GM23248 (cell line): ENCODE measurements around the gene DOK5. TPM values are rescaled to one million over a fixed set of nuclear protein-coding genes. Genes with fewer than 3 reads are reported as not detected.

Experiments
- DNase-seq: peaks from one replicate; pipeline ENCODE4 v3.0.0-alpha.2; 2015
- H2AFZ ChIP-seq: fragments of 200-600 bp; sonication (generic); 2 replicates; pipeline ENCODE4 v1.6.1; 2016; ENCODE audit warnings: antibody characterized with exemption
- H3F3A ChIP-seq: fragments of 200-600 bp; sonication (generic); 2 replicates; pipeline ENCODE4 v1.6.1; 2016; ENCODE audit warnings: mild to moderate bottlenecking, antibody characterized with exemption, mixed run types; ENCODE audit not compliant: insufficient read depth
- H3K27ac ChIP-seq: fragments of 200-600 bp; sonication (generic); 2 replicates; pipeline ENCODE4 v1.5.1; 2016; ENCODE audit warnings: mild to moderate bottlenecking
- H3K27me3 ChIP-seq: fragments of 200-600 bp; sonication (generic); replicated peaks from 2 replicates; pipeline ENCODE4 v1.6.1; 2016; ENCODE audit warnings: mild to moderate bottlenecking; ENCODE audit not compliant: insufficient read depth
- H3K36me3 ChIP-seq: fragments of 200-600 bp; sonication (generic); 2 replicates; pipeline ENCODE4 v1.6.1; 2016; ENCODE audit warnings: low read depth, mild to moderate bottlenecking
- H3K4me1 ChIP-seq: fragments of 200-600 bp; sonication (generic); 2 replicates; pipeline ENCODE4 v1.6.1; 2016; ENCODE audit warnings: mild to moderate bottlenecking; ENCODE audit not compliant: insufficient read depth
- H3K4me2 ChIP-seq: fragments of 200-600 bp; sonication (generic); one replicate; pipeline ENCODE4 v1.6.1; 2016; ENCODE audit warnings: mild to moderate bottlenecking; ENCODE audit not compliant: unreplicated experiment
- H3K4me3 ChIP-seq: fragments of 200-600 bp; sonication (generic); 2 replicates; pipeline ENCODE4 v1.5.1; 2016; ENCODE audit warnings: mild to moderate bottlenecking
- H3K79me2 ChIP-seq: fragments of 200-600 bp; sonication (generic); 2 replicates; pipeline ENCODE4 v1.6.1; 2016; ENCODE audit warnings: mild to moderate bottlenecking; ENCODE audit not compliant: insufficient read depth
- H3K9ac ChIP-seq: fragments of 200-600 bp; sonication (generic); 2 replicates; pipeline ENCODE4 v1.6.1; 2016; ENCODE audit warnings: mild to moderate bottlenecking
- H3K9me2 ChIP-seq: fragments of 200-600 bp; sonication (generic); 2 replicates; pipeline ENCODE4 v1.6.1; 2016; ENCODE audit warnings: mixed run types, mild to moderate bottlenecking, moderate library complexity; ENCODE audit not compliant: insufficient read depth
- H3K9me3 ChIP-seq: fragments of 200-600 bp; sonication (generic); one replicate; pipeline ENCODE4 v1.6.1; 2017; ENCODE audit warnings: low read depth
- H4K20me1 ChIP-seq: fragments of 200-600 bp; sonication (generic); 2 replicates; pipeline ENCODE4 v1.6.0; 2016; ENCODE audit not compliant: insufficient read depth
- EZH2 ChIP-seq: fragments of 200-600 bp; sonication (generic); IDR thresholded peaks from 2 replicates; pipeline ENCODE4 v1.6.1; 2018; ENCODE audit warnings: antibody characterized with exemption, mild to moderate bottlenecking; ENCODE audit not compliant: insufficient read depth, poor library complexity, severe bottlenecking
- EZH2phosphoT487 ChIP-seq: fragments of 200-600 bp; sonication (generic); IDR thresholded peaks from 2 replicates; pipeline ENCODE4 v1.6.1; 2018; ENCODE audit warnings: antibody characterized with exemption, moderate library complexity, mild to moderate bottlenecking, low read depth; ENCODE audit not compliant: insufficient read depth
- WGBS, 2 experiments: methylation state at CpG; one replicate each; pipeline ENCODE4 v1.1.6; 2015 to 2017; ENCODE audit warnings: low lambda C conversion rate in 2 of 2, low coverage in 1 of 2; ENCODE audit errors: missing lambda C conversion rate in 2 of 2; 5-methylcytosine and 5-hydroxymethylcytosine counted together
- in situ Hi-C: fragments of 300-500 bp; cut with MboI; formaldehyde crosslinking; loops from 2 replicates; pipeline ENCODE4 v1.15.0; 2020
- polyA plus RNA-seq: library from polyadenylated mRNA; unstranded; fragments of >200 nt; fragmentation: Nextera tagmentation; extraction: Ambion mirVana; gene quantifications from 2 replicates; pipeline ENCODE4 v1.2.1, GENCODE V29; 2016
- total RNA-seq: library from RNA; depleted of rRNA; stranded (reverse); fragments of >200 nt; shearing (Covaris generic); gene quantifications from 2 replicates; pipeline ENCODE4 v1.2.3, GENCODE V29; 2014

DOK5 gene
- total and polyA plus RNA-seq, 2 experiments from 2014 or later = 10.8 to 16.1 TPM

DNA sequence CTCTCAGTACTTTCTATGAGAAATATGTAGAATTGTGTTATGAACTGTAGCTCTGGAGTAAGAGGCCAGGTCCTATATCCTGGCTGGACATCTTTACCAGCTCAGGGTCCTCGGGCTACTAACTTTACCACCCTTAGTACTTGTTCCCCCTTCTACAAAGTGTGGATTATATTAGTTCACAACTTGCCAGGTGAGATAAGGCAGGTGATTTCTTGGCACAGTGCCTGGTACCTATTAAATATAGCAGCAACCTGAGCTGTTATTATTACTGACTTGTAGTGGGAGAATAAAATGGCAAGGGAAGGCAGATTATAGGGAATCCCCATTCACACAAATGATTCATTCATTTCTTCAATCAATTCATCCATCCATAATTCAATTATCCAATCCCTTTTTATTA, 150.1 kb downstream of the DOK5 start:
- Histone ChIP-seq H3F3A (no peaks in the 10 kb centered on the region), H3K79me2 (no peaks in the 10 kb centered on the region), H3K9ac (no peak overlapping the region), H3K36me3 (no peaks in the 10 kb centered on the region), H3K4me1 (peaks cover 8% of the 10 kb centered on the region), H3K27me3 (no peaks in the 10 kb centered on the region), H3K4me2 (no peak overlapping the region), H3K4me3 (no peak overlapping the region), H4K20me1 (no peaks in the 10 kb centered on the region), H2AFZ (no peak overlapping the region), H3K27ac (no peak overlapping the region), H3K9me2 (no peaks in the 10 kb centered on the region), H3K9me3 (no peaks in the 10 kb centered on the region)
- no peak for DNase-seq
- in situ Hi-C loops = no loop called here
- WGBS, 2 experiments = 79 to 89% methylated on average over 1 of the region's 1 CpG
- TF ChIP-seq EZH2 (no peak), EZH2phosphoT487 (no peak)

DNA sequence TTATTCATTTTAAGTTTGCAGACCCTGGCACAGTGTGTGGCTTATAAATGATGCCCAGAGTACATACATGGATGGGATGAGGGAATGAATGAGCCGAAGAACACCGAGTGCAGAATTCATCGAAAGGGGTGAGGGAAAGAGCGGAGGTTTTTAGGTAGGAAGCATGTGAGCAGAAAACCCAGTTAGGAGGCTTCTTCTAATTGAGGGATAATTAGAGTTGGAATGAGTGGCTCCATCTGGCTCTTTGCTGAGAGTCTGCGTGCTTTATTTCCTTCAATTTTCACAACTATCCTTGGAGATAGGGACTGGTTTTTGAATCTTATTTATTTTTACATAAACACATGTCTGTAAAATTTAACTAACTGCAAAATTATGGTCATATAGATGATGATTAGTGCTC, 150.7 kb downstream of the DOK5 start:
- H3K9me2 ChIP-seq = no peaks in the 10 kb centered on the region
- H3K4me1 ChIP-seq = peaks cover 8% of the 10 kb centered on the region
- H3K27me3 ChIP-seq = no peaks in the 10 kb centered on the region
- WGBS, 2 experiments = 97% methylated on average over 5 of the region's 5 CpGs
- H3K4me2 ChIP-seq = no peak overlapping the region
- H3K9ac ChIP-seq = no peak overlapping the region
- H2AFZ ChIP-seq = no peak overlapping the region
- in situ Hi-C loops = no loop called here
- TF ChIP-seq EZH2phosphoT487 = no peak
- TF ChIP-seq EZH2 = no peak
- H3K9me3 ChIP-seq = no peaks in the 10 kb centered on the region
- H4K20me1 ChIP-seq = no peaks in the 10 kb centered on the region
- H3K27ac ChIP-seq = no peak overlapping the region
- H3F3A ChIP-seq = no peaks in the 10 kb centered on the region
- DNase-seq = no peak
- H3K36me3 ChIP-seq = no peaks in the 10 kb centered on the region
- H3K4me3 ChIP-seq = no peak overlapping the region
- H3K79me2 ChIP-seq = no peaks in the 10 kb centered on the region

DNA sequence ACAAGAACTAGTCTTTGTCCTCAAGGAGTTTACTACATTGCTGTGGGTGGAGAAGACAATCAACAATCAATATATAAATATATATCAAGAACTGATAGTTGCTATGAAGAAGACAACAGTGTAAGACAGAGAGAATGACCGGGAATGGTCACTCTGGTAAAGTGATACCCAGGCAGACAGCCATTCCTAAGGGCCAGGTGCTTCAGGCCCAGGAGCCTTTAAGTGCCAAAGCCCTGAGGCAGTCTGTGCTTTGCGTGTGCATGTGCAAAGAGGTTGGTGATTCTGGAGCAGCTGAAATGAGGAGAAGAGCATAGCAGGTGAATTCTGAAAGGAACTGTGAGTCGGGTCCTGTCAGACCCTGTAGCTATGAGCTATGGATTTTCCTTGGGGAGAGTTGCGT, 154.2 kb downstream of the DOK5 start:
- Histone ChIP-seq H4K20me1 (no peaks in the 10 kb centered on the region), H3K4me1 (no peaks in the 10 kb centered on the region), H3K79me2 (no peaks in the 10 kb centered on the region), H2AFZ (no peak overlapping the region), H3K9me3 (no peaks in the 10 kb centered on the region), H3K36me3 (no peaks in the 10 kb centered on the region), H3F3A (no peaks in the 10 kb centered on the region), H3K4me2 (no peak overlapping the region), H3K27ac (no peak overlapping the region), H3K9ac (no peak overlapping the region), H3K27me3 (no peaks in the 10 kb centered on the region), H3K4me3 (no peak overlapping the region), H3K9me2 (no peaks in the 10 kb centered on the region)
- in situ Hi-C loops = no loop called here
- no peak for DNase-seq
- 92 to 94% methylated on average over 4 of the region's 4 CpGs for WGBS, 2 experiments
- TF ChIP-seq EZH2phosphoT487 (no peak), EZH2 (no peak)

DNA sequence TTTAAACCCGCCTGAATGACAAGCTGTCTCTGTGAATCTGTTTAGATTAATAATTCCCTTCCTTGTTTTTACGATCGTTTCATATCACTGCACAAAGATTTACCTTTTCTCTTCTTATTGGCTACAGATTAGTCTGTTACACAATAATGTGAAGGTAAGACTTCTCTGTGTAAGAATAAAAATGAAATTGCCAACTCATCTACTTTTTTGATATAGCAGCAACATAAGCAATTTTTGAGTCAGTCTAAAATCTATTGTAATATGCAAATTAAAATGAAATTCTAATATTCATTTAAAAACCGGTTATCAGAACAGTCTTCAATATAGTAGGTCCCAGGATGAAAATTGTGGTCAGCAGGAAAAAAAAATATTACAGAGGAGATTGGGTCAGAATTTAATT, 155.2 kb downstream of the DOK5 start:
- TF ChIP-seq EZH2 = no peak
- no peak for TF ChIP-seq EZH2phosphoT487
- no peaks in the 10 kb centered on the region for H3K4me1 ChIP-seq
- H3K9me2 ChIP-seq = no peaks in the 10 kb centered on the region
- DNase-seq = no peak
- H2AFZ ChIP-seq = no peak overlapping the region
- no peaks in the 10 kb centered on the region for H3K79me2 ChIP-seq
- H3K9me3 ChIP-seq = no peaks in the 10 kb centered on the region
- WGBS, 2 experiments = 63 to 67% methylated on average over 4 of the region's 4 CpGs
- no peak overlapping the region for H3K4me3 ChIP-seq
- H3K9ac ChIP-seq = no peak overlapping the region
- H3F3A ChIP-seq = no peaks in the 10 kb centered on the region
- in situ Hi-C loops = no loop called here
- no peaks in the 10 kb centered on the region for H4K20me1 ChIP-seq
- H3K36me3 ChIP-seq = no peaks in the 10 kb centered on the region
- no peaks in the 10 kb centered on the region for H3K27me3 ChIP-seq
- H3K27ac ChIP-seq = no peak overlapping the region
- no peak overlapping the region for H3K4me2 ChIP-seq

DNA sequence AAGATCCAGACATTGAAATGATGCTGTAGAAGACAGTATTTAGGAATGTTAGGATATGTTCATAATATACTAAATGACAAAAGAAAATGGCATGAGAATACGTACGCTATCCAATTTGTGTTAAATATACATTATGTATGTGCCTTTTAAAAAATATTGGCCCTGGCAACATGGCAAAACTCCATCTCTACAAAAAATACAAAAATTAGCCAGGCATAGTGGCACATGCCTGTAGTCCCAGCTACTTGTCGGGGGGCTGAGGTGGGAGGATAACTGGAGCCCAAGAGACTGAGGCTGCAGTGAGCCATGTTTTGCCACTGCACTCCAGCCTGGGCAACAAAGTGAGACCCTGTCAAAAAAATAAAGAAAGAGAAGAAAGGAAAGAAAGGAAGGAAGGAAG, 155.7 kb downstream of the DOK5 start:
- TF ChIP-seq EZH2phosphoT487 (no peak), EZH2 (no peak)
- no peaks in the 10 kb centered on the region for H3K79me2 ChIP-seq
- no peaks in the 10 kb centered on the region for H4K20me1 ChIP-seq
- DNase-seq = no peak
- H3K9me2 ChIP-seq = no peaks in the 10 kb centered on the region
- H3K4me2 ChIP-seq = no peak overlapping the region
- no peaks in the 10 kb centered on the region for H3K4me1 ChIP-seq
- no peaks in the 10 kb centered on the region for H3K9me3 ChIP-seq
- H3K4me3 ChIP-seq = no peak overlapping the region
- 99 to 100% methylated on average over 3 of the region's 3 CpGs for WGBS, 2 experiments
- H2AFZ ChIP-seq = no peak overlapping the region
- H3K27ac ChIP-seq = no peak overlapping the region
- no peak overlapping the region for H3K9ac ChIP-seq
- H3K27me3 ChIP-seq = no peaks in the 10 kb centered on the region
- H3K36me3 ChIP-seq = no peaks in the 10 kb centered on the region
- in situ Hi-C loops = no loop called here
- H3F3A ChIP-seq = no peaks in the 10 kb centered on the region
